IPS DF 6.9 (cell line): ENCODE measurements around the gene TENM4.

Experiments
- DNase-seq: peaks from one replicate; pipeline ENCODE4 v3.0.0-alpha.2; 2013; ENCODE audit warnings: low read depth, low spot score
- H3K27ac ChIP-seq: one replicate; pipeline ENCODE4 v1.5.1; 2013; ENCODE audit warnings: low read length, control low read depth
- H3K27me3 ChIP-seq: 2 replicates; pipeline ENCODE4 v1.6.1; 2013; ENCODE audit warnings: mild to moderate bottlenecking, low read length; ENCODE audit not compliant: control insufficient read depth, insufficient read depth
- H3K36me3 ChIP-seq: 2 replicates; pipeline ENCODE4 v1.6.1; 2013; ENCODE audit warnings: low read length; ENCODE audit not compliant: control insufficient read depth, insufficient read depth
- H3K4me1 ChIP-seq: 2 replicates; pipeline ENCODE4 v1.6.1; 2013; ENCODE audit warnings: low read length; ENCODE audit not compliant: control insufficient read depth, insufficient read depth
- H3K4me3 ChIP-seq: 2 replicates; pipeline ENCODE4 v1.5.1; 2013; ENCODE audit warnings: mild to moderate bottlenecking, low read length
- H3K9me3 ChIP-seq: 2 replicates; pipeline ENCODE4 v1.6.1; 2013; ENCODE audit warnings: low read length, inconsistent platforms; ENCODE audit not compliant: control insufficient read depth, insufficient read depth
- WGBS: extraction: QIAGEN DNeasy Blood & Tissue Kit; methylation state at CpG from one replicate; pipeline ENCODE4 v1.1.7; 2013; ENCODE audit warnings: mixed read lengths, missing lambda C conversion rate; ENCODE audit not compliant: insufficient read length, insufficient coverage; 5-methylcytosine and 5-hydroxymethylcytosine counted together

Gene TENM4

GRCh38 chr11:78820741-78821140, 620.1 kb downstream of the TENM4 start:
- no peak overlapping the region for H3K27ac ChIP-seq
- H3K36me3 ChIP-seq: no peaks in the 10 kb centered on the region

GRCh38 chr11:78818201-78818600, 622.6 kb downstream of the TENM4 start:
- Histone ChIP-seq H3K4me3 (no peak overlapping the region), H3K36me3 (no peaks in the 10 kb centered on the region), H3K4me1 (peaks cover 6% of the 10 kb centered on the region), H3K9me3 (no peaks in the 10 kb centered on the region), H3K27ac (no peak overlapping the region), H3K27me3 (no peaks in the 10 kb centered on the region)
- no peak for DNase-seq
- WGBS: no CpG with 5 or more reads among the region's 4 CpGs

More at GRCh38 chr11:78820741-78821140, 620.1 kb downstream of the TENM4 start:
- Histone ChIP-seq H3K4me1 (no peaks in the 10 kb centered on the region), H3K27me3 (no peaks in the 10 kb centered on the region), H3K4me3 (no peak overlapping the region), H3K9me3 (no peaks in the 10 kb centered on the region)
- no peak for DNase-seq
- WGBS: no CpG with 5 or more reads among the region's 3 CpGs

DNA sequence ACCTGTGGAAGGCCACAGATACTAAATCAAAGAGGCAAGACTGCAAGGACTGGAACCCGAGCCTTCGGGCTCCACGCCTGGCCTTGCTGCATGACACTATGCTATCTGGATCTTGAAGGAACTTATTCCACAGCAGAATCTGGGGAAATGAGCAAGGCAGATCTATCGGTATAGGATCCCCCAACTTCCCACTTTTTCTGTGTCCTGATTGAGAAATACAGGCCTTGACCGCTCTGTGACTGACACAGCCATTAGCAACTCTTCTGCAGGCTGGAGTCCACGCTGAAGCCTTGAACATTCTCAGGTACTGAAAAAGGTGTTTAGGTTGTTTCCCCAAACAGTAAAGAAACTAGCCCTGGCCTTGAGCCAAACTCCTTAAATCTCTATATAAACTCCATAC, 625.0 kb downstream of the TENM4 start:
- Histone ChIP-seq H3K4me1 (peaks cover 8% of the 10 kb centered on the region), H3K36me3 (no peaks in the 10 kb centered on the region), H3K4me3 (no peak overlapping the region), H3K9me3 (no peaks in the 10 kb centered on the region), H3K27ac (no peak overlapping the region), H3K27me3 (no peaks in the 10 kb centered on the region)
- DNase-seq: no peak
- no CpG with 5 or more reads among the region's 6 CpGs for WGBS

GRCh38 chr11:78812513-78813293, 628.1 kb downstream of the TENM4 start:
- Histone ChIP-seq H3K4me1 (peaks cover 9% of the 10 kb centered on the region), H3K4me3 (no peak overlapping the region), H3K27ac (no peak overlapping the region), H3K9me3 (no peaks in the 10 kb centered on the region), H3K27me3 (no peaks in the 10 kb centered on the region), H3K36me3 (no peaks in the 10 kb centered on the region)
- no CpG with 5 or more reads among the region's 6 CpGs for WGBS
- no peak for DNase-seq

GRCh38 chr11:78810559-78811009, 630.2 kb downstream of the TENM4 start:
- Histone ChIP-seq H3K36me3 (no peaks in the 10 kb centered on the region), H3K4me1 (peaks cover 9% of the 10 kb centered on the region), H3K27me3 (no peaks in the 10 kb centered on the region), H3K4me3 (no peak overlapping the region), H3K27ac (no peak overlapping the region), H3K9me3 (no peaks in the 10 kb centered on the region)
- no peak for DNase-seq
- no CpG with 5 or more reads among the region's 7 CpGs for WGBS

DNA sequence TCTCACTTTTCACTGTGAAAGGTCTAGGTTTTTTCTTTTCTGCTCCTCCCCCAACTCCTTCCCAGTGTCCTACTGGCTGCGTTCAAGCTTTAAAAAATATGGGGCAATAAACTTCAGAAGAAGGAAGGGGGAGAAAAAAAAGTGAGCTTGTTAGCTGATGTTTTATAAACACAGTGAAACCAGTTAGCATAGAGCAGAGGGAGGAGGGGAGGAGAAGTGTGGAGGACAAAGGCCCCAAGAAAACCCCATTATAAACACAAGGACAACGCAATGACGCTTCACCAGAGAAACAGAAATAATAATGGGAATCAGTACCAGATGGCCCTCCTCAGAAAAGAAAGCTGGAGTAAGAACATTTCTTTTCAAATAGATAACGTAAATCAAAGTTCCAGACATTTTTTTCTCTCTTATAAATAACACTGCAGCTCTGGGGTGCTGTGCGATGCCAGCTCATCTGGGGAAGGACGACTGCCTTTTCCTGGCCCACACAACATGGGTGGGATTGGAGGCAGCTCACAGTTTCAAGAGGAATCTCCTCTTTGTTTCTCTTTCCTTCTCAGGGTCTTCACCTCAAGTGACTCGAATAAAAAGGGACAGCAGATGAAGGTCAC, 630.8 kb downstream of the TENM4 start:
- H3K36me3 ChIP-seq: no peaks in the 10 kb centered on the region
- DNase-seq: no peak
- no CpG with 5 or more reads among the region's 7 CpGs for WGBS
- H3K27ac ChIP-seq: no peak overlapping the region
- H3K4me3 ChIP-seq: no peak overlapping the region
- H3K4me1 ChIP-seq: peaks cover 9% of the 10 kb centered on the region
- H3K27me3 ChIP-seq: no peaks in the 10 kb centered on the region
- no peaks in the 10 kb centered on the region for H3K9me3 ChIP-seq

- H3K4me1 ChIP-seq: peaks cover 8% of the 10 kb centered on the region
- no peaks in the 10 kb centered on the region for H3K36me3 ChIP-seq
- no peak for DNase-seq
- H3K9me3 ChIP-seq: no peaks in the 10 kb centered on the region
- H3K27ac ChIP-seq: no peak overlapping the region
- no peaks in the 10 kb centered on the region for H3K27me3 ChIP-seq
- no CpG with 5 or more reads among the region's 4 CpGs for WGBS
- no peak overlapping the region for H3K4me3 ChIP-seq
Measured at GRCh38 chr11:78808923-78809322, 631.9 kb downstream of the TENM4 start.

DNA sequence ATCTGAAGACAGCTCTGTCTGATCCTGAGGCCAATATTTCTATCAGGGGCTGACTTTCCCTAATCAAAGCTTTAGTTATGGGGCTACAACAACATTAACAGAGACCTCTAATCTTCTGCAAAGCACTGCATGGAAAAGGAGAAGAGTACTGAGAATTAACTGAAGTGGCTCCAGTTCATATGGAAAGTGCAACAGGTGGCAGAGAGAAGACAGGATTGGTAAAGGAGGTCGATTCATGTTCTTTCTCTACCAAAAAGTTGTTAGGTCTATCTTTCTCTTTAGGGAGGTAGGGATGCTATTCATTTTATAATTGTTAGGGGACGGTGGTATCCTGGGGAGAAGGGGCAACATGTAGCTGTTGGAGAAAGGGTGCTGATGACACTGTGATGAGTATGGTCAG, 633.5 kb downstream of the TENM4 start:
- no peak for DNase-seq
- WGBS: no CpG with 5 or more reads among the region's 2 CpGs
- Histone ChIP-seq H3K27ac (no peak overlapping the region), H3K4me1 (0 out of 2 replicates have a peak, but pooled peaks cover 1% of the 10 kb centered on the region), H3K9me3 (no peaks in the 10 kb centered on the region), H3K36me3 (no peaks in the 10 kb centered on the region), H3K4me3 (no peak overlapping the region), H3K27me3 (no peaks in the 10 kb centered on the region)

- no peak for DNase-seq
- Histone ChIP-seq H3K27me3 (no peaks in the 10 kb centered on the region), H3K36me3 (no peaks in the 10 kb centered on the region), H3K9me3 (no peaks in the 10 kb centered on the region), H3K4me1 (peaks cover 4% of the 10 kb centered on the region), H3K4me3 (no peak overlapping the region), H3K27ac (no peak overlapping the region)
- WGBS: no CpG with 5 or more reads among the region's 2 CpGs
Measured at GRCh38 chr11:78806214-78807004, 634.4 kb downstream of the TENM4 start.

- WGBS: no CpG with 5 or more reads among the region's 9 CpGs
- no peak overlapping the region for H3K4me3 ChIP-seq
Measured at GRCh38 chr11:78804991-78805390, 635.8 kb downstream of the TENM4 start.

More at GRCh38 chr11:78804991-78805390, 635.8 kb downstream of the TENM4 start:
- Histone ChIP-seq H3K27me3 (no peaks in the 10 kb centered on the region), H3K36me3 (no peaks in the 10 kb centered on the region), H3K27ac (no peak overlapping the region), H3K4me1 (peaks cover 7% of the 10 kb centered on the region), H3K9me3 (no peaks in the 10 kb centered on the region)
- no peak for DNase-seq
